GM12891 (cell line): ENCODE measurements around the gene TANGO6.

ENCODE experiments used
- POLR2A ChIP-seq: IDR thresholded peaks from 2 replicates; pipeline ENCODE4 v1.6.1; 2011; ENCODE audit warnings: low read depth, low read length, control low read depth
- POLR2AphosphoS5 ChIP-seq: IDR thresholded peaks from 2 replicates; pipeline ENCODE4 v1.6.1; 2011; ENCODE audit warnings: low read depth, low read length, control low read depth
- SPI1 ChIP-seq: IDR thresholded peaks from 2 replicates; pipeline ENCODE4 v1.6.1; 2011; ENCODE audit warnings: low read depth, low read length, control low read depth
- TAF1 ChIP-seq: IDR thresholded peaks from 2 replicates; pipeline ENCODE4 v1.6.1; 2011; ENCODE audit warnings: low read depth, low read length, control low read depth

GRCh38 chr16:68993885-68994284 is 150.6 kb downstream of the TANGO6 start:
- TF ChIP-seq POLR2AphosphoS5 (no peak), TAF1 (no peak), POLR2A (no peak), SPI1 (no peak)
